Mucosa of gallbladder (tissue), 1 donor: Measurements from ENCODE around the gene APBB2. TPM values are rescaled to one million over a fixed set of nuclear protein-coding genes. Genes with fewer than 3 reads are reported as not detected.
"Not testable (repeated sequence)": the region's sequence is repeated elsewhere in the genome, so short reads cannot be mapped to it uniquely, and the experiment has no call there.

Experiments
- DNase-seq: peaks from one replicate; pipeline ENCODE4 v3.0.0-alpha.2; 2020; ENCODE audit warnings: low spot score
- total RNA-seq: library from RNA; stranded (reverse); gene quantifications from one replicate; pipeline ENCODE4 v1.2.1, GENCODE V29; 2021
- donor health status: DM: no; HTN: no; CAD: no.

APBB2 gene
- total RNA-seq, 1 donor from 2014 or later = 44.9 TPM

DNA sequence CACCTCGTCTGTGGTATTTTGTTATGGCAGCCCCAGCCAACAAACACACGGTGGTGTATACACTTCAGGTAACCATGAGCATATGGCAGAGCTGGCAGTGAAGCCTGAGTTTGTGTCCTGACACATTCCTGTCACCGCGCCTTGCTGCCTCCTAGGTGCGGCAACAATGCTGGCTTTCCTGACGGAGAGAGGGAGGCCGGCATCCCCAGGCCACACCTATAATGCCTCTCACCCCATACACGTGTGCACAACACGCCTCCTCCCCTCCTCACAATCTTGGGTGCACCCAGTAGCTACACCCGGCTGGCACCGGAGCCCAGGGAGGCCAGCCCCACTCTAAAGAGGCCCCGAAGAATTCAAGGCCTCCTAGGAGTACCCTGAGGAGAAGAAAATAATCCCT lies 306.0 kb downstream of the APBB2 start:
- DNase-seq = peak; percentile 47

DNA sequence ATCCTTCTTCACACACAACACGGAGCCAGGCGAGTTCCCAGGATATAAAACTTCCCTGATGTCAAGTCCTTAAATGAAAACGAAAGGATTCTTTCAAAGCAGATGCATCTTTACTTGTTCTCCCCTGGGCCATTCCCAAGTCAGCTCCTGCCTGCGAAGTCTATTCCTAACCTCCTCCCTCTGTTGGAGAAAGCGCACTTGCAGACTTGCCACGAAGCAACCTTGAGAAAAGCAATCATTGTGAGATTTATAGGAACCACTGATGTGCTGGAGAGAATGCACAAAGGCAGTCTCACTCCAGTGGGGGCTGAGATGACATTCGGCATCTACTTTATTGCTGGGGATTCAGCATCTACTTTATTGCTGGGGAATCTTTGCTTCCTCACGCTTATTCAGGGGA lies 308.9 kb downstream of the APBB2 start:
- DNase-seq = no peak

DNA sequence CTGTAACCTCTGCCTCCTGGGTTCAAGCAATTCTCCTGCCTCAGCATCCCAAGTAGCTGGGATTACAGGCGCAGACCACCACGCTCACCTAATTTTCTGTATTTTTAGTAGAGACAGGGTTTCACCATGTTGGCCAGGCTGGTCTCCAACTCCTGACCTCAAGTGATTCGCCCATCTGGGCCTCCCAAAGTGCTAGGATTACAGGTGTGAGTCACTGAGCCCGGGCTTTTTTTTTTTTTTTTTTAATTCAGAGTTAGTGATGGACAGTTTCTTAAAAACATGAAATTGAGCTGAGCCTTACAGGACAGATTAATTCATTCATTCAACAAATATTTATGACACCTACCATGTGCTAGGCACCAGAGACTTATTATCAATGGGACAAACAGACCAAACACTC lies 313.8 kb downstream of the APBB2 start:
- DNase-seq = not testable (repeated sequence)

DNA sequence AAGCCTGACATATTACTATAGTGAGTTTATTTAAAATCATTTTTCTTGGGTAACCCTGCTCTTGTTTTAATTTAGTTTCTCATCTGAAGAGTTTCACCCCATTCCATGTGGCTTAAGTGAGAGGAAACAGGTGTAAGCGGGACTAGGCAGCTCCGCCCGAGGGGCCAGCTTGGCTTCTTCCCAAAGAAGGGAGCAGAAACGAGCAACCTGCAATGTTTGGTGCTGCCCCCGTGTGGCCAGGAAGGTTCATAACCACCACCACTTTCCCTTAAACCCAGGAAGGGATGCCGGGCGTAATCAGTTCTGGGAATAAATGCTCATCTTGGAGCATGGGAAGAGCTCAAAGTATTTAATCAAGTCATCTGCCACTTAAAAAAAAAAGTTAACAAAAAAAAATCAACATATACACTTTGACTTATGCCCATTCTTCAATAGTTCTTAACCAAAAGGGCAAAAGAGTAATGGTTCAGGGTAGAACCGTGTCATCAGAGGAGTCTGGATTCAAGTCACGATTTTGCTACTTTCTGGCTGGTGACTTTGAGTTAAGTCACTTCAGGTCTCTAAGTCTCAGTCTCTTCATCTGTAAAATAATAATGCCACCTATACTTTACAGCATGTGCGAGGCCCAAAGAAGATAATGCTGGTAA lies 316.7 kb downstream of the APBB2 start:
- peak; percentile 52 for DNase-seq

DNA sequence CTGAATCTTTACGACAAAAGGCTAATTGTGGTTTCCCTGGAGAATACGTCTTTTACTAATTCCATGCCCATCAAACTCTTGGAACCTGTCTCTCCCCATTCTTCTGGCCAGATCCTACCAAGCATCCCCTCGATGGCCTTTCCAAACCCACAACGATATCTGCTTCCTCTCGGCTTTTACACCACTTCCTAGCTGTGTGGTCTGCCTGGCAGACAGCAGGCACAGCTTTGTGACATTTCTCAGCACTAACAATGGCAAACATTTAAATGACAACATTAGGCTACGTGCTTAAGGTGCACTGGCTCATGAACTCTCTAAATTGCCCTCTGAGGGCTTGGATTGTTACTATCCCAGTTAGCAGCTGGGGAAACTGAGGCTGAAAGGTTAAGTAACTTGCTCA lies 323.6 kb downstream of the APBB2 start:
- DNase-seq = no peak

DNA sequence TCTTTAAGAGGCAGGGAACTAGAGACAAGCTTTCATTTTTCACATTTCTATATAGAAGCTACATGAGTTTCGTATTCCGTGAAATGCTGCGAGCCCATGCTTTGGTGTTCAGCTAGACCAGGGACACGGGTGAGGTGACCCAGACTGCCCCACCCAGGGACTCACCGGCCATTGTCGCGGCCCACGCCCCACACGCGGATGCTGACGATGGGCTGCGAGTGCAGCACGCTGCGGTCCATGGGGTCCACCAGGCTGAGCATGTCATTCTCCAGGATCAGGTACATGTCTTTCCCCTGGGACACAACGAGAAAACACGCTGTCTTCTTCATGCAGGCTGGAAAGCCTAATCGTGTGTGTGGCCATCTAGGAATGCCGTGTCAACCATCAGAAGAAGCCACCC lies 324.1 kb downstream of the APBB2 start:
- DNase-seq = no peak

DNA sequence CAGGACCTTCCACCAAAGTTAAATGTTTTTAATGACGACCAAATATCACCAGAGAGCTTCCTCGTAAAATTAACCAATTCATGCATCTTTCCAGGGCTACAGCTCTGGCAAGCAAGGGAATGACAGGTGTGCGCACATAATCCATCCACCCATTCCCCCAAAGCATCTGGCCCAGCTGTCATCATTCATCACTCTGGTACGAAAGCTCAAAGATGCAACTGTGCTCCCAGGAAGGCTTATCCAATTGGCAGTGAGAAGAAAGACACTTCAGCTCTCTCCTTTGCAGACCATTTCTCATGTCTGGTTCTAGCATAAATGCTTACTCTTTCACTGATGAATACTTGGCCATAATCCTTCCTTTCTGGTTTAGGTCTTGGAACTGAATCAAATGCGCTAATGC lies 325.4 kb downstream of the APBB2 start:
- no peak for DNase-seq

DNA sequence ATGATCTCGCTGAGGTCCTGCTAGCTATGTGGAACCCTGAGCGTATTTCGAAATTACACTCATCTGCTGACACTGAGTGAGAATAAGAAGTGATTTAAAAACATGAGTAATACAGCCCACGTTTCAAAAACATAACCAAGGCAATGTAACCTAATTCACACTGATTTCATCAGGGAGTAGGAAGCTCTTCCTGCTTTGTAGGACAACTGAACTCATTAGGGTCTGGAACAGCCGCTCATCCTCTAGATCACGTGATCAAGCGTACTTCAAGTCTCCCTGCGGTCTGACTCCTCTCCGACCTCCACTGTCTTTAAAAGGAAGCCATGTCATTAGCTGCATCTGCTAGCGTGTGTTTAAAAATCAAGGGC lies 326.6 kb downstream of the APBB2 start:
- DNase-seq = no peak

DNA sequence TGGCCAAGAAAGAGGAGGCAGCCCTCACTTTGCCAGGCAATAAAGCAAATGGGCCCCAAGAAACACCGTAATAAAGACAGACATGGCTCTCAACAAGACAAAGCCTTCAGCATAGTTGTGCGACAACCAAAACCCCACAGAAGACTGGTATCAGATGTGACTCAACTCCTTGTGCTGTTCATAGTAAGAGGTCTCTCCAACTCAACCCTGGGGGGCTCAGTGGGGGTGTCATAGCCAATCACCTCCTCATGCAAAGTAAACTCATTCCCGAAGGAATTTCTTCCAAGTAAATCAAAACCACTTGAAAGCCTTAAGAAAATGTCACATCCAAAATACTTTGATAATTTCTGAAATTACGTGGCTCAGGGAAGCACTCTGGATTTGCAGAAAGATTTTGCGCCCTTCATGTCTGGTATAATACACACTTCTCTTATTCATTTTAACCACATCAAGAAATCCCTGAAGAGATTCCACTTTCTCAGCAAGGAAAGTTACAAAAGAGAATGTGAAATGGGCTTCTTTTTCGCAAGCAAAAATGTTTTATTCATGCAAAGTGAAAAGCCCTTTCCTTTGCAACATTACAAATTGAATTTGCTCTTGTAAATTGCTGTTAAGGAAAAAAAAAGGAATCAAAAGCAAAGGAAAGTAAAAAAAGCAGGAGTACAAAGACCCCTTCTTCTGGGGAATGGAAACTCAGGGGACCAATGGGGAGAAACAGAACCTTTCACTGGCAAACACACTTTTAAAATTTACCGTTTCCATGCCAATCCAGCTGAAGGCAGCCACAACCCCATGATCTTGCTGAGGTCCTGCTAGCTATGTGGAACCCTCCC lies 327.2 kb downstream of the APBB2 start:
- DNase-seq = no peak

DNA sequence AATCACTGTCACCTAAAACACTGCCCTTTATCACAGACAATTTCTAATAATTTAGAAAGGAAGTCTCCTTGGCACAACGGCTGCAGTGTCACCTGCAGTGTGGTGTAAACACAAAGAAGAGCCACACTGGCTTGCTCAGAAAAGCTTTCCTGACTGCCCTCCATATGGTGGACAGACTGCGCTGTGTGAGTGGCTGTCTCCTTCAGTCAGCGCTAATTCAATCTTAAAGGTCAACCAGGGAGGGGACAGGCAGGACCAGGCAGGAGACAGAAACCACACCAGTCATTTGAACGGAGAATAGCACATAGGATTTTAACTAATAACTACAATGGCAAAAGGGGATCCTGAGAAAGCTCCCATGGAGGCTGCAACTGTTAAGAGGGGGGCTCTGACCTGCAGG lies 332.5 kb downstream of the APBB2 start:
- no peak for DNase-seq

DNA sequence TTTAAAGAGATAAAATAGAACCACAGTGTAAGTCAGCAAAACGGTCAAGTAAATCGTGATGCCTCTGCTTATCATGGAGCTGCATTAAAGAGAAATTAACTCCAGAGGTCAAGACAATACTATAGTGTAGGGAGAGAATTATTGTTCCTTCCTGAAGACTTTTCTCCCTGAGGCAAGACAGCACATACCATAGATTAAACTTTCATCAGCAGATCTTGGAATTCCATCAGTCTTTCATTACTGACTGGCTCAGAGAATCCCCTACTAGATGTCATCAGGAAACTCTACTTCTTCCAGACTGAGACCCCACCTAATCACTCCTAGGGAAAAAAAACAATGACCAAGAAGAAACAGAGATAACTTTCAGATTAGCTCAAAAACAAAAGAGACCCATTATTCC lies 333.2 kb downstream of the APBB2 start:
- DNase-seq = no peak

DNA sequence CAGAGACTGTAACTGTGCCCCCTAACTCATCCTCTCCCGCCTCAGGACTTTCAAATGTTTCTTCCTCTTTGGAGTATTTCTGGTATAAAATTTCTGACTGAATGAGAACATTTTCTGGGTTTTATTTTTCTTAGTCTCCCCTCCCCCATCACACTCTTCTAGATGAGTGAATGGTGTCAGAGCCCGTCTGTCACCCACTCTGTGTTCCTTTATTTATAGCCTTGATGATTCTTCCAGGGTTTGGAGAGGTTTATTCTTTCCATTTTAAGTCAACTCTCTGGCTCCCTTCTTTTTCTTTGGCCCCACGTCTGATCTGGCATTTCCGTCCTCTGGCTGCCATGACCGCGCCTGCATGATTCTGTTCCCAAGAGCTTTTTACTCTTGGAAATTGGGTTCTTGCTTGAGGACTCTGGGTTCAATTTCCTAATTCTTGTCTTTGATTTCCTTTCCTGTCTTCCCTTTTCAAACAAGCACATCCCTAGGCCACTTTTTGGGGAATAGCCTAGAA lies 335.7 kb downstream of the APBB2 start:
- no peak for DNase-seq

DNA sequence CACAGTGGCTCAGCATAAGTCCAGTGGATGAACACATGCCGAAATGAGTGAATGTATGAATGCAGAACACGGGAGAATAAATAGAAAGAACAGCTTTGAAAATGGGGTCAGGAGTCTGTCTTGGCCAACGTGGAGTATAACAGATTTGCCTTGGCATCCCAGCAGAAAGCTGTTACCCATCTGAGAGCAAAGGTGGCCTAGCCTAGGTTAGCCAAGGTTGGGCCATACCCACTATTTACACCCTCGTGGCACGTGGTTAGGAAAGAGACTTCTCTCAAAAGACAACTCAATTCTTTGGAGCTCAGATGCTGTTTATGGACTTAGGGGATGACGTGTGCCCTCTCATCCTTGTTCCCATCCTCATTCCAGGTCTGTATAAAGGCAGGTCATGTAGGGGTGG lies 337.3 kb downstream of the APBB2 start:
- DNase-seq = no peak

DNA sequence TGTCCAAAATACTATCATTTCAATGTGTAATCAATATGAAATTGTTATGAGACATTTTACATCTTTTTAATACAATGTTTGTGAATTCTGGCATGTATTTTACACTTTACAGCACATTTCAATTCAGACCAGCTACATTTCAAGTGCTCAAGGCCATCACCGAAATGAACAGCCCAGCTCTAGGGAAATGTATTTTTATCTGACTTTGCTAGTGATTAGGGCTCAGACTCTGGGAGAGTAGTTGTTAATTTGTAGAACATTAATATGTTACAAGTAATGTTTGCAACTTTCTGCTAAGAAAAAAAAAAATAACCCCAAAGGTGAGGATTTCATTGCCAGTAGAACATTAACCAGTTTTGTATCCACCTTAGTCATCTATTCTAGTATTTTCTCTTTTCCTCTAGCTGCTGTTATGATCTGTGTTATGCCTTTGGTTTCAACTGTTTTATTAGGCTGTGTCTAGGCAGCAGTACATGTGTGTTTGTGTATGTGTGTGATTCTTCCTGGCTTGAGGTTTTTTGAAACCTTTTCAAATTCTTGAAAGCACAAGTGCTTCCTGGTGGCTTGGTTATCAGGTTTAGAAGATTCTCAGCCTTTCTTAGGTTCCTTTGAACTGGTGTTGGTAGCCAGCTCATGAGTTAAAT lies 338.7 kb downstream of the APBB2 start:
- DNase-seq = no peak

DNA sequence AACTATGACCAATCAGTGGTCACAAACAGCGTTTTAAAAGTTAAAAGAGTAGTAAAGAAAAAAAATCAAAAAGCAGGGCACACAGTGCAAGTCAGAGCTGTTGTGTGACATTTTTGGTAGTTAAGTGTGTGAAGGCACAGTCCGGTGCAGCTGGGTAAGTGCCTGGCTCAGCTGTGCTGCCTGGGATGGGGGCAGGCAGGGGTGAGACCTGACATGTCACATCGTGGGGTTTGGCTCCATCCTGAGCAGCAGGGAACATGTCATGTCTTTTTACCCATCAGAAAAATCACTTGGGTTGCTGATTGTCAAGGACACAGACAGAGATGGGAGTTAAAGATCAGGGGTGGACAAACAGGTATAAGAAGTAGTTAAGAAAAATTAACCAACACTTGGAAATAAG lies 339.4 kb downstream of the APBB2 start:
- no peak for DNase-seq

DNA sequence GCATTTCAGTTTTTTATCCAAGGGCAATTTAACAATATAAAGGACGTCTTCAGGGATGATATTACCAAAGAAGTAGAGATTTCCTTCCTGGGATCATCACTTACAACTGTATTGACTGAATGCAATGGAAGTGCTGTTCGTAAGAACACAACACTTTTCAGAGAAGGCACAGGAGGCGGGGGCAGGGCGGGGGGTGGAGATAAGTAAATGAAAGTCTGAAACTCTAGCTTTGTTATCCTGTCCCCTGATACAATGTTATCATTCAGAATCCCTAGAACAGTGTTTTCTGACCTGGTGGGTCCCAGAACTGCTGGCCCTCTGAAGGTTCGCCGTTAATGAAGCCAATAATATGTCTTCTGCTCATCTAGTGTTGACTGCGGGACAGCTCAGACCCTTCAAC lies 340.0 kb downstream of the APBB2 start:
- no peak for DNase-seq

DNA sequence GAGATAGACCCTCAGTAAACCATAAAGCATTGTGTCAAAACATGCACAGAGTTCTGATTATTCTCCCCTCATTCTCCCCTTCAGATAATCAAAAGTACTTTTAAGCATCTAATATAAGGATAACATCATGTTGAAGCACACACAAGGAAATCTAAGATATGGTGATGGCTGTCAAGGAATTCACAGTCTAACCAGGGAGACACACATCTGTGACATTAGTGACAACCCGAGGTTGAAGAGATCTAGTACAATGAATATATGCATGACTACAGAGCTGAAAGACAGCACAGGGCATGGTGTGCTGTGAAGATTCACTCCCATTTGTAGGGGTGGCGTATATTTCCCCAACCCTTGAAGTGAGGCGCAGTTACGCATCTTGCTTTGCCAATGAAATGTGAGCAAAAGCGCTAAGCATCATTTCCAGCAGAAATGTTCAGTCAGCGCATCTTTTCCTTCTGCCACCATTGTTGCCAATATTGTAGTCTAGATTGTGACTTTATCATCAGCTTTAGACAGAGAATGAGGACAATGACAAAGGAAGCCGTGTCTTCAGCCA lies 342.6 kb downstream of the APBB2 start:
- DNase-seq = no peak

DNA sequence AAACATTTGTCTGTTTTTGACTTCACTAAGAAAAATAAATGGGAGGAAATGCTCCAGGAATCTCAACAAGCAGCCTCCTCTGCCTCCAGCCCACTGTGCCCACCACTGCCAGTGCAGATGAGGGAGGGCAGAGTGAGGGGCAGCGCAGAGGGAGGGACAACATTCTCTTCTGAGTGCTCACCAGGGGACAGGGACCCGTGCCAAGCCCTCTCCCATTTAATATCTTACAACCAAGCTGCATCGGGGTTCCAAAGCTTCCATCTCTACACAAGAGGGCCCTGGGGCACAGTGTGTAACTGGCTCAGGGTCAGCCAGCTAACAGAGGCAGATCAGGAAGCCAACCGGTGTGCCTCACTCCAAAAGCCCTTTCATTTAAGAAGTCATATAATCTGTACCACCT lies 344.2 kb downstream of the APBB2 start:
- no peak for DNase-seq

DNA sequence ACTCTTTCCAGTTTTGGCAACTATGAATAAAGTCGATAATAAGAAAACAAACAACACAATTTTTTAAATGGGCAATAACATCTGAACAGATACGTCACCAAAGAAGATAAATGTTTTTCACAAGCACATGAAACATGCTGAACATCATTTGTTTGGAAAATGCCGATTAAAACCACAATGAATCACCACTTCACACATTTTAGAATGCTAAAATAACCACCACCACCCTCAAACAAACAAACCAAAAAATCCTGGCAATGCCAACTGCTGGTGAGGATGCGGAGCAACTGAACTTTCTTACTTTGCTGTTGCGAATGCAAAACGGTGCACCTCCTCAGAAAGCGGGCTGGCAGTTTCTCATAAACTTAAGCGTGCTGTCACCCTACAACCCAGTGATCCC lies 348.6 kb downstream of the APBB2 start:
- no peak for DNase-seq

DNA sequence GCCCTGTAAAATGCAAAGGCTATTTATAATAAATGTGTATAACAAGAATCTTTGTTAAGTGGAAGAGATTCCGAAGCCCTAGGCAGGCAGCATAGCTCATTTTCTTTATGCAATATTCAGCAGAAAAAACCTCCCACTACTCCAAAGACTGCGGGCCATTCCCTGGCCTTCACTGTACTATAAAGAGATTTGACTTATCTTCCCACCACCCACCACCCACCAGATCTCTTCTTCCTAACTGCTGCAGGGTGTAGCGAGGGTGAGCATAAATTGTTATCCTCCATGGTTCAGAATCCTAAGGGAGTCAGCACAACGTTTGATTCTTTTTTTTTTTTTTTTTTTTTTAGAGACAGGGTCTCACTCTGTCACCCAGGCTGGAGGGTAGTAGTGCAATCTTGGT lies 349.8 kb downstream of the APBB2 start:
- DNase-seq = no peak

DNA sequence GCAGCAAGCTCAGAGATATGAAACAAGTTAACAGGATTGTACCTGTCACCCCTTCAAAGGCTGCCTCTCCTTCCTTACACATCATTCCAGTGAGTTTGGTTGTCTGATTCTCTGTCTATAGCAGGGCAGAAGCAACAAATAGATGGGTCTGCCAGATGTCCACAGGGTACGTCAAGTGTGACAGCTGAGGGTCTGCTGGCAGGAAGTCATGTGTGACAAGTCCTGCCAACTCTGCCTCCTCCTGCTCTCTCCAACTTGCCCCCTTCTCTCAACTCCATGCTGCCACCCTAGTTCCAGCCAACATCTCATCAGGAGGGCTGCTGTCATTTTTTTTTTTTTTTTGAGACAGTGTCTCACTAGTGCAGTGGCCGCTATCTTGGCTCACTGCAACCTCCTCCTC lies 355.4 kb downstream of the APBB2 start:
- DNase-seq = no peak

DNA sequence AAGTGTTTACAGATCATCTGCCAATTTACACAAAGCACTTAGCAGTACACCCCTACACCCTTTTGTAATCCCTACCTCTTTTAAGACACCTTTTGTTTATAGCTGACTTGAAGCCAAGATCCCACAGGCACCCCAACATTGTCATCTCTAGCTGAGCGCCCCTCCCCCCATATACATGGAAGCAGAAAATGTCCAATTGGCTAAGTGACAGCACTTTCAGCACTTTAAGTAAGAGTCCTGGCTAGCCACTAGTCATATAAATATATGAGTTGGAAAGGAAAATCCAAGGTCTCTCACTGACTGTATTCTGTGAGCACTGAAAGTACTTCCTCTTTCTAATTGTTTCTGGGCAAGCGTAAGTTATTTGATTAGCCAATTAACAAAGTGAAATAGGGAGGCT lies 356.4 kb downstream of the APBB2 start:
- DNase-seq = no peak
